GM12872 (cell line): ENCODE results near the gene NAV2.

Experiments used
- TF ChIP-seq, protein P1 (sequence below): IDR thresholded peaks from 3 replicates; pipeline ENCODE4 v1.5.1; 2011; ENCODE audit warnings: low read depth, mild to moderate bottlenecking, low read length, moderate library complexity; ENCODE audit not compliant: insufficient read depth

NAV2 gene

DNA sequence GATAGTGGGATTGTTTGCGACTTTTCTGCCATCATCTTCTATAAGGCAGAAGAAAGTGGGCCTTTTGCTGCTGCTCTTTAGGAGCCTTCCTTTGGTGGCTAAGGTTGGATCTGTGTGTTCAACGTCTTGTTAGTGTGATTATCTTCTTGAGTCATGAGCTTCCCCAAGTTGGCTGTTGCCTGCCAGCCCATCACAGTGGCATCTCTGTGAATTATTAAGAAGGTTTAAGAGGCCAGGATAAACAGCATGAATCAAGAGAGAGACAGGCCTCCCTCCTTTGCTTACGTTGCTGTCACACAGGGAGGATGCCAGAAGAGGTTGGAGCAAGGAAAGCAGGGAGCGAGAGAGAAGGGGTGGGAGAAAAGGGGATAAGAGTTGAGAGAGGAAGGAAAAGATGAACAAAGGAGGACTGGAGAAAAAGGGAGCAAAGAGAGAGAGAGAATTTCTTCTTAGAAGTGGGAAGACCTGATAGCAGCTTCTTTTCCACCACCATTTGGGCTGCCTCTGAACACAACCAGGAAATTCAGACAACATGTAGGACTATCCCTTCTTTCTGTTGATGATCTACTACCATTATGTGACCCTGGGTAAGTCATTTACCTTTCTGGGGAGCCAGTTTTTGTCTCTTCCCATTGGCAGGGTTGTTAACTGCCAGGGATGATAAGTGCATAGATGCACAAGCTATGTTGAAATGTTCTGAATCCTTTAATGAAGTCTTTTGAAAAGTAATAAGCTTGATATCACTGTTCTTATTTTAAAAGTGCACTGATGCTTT, 126.5 kb downstream of the NAV2 start:
- TF ChIP-seq, protein P1, sequence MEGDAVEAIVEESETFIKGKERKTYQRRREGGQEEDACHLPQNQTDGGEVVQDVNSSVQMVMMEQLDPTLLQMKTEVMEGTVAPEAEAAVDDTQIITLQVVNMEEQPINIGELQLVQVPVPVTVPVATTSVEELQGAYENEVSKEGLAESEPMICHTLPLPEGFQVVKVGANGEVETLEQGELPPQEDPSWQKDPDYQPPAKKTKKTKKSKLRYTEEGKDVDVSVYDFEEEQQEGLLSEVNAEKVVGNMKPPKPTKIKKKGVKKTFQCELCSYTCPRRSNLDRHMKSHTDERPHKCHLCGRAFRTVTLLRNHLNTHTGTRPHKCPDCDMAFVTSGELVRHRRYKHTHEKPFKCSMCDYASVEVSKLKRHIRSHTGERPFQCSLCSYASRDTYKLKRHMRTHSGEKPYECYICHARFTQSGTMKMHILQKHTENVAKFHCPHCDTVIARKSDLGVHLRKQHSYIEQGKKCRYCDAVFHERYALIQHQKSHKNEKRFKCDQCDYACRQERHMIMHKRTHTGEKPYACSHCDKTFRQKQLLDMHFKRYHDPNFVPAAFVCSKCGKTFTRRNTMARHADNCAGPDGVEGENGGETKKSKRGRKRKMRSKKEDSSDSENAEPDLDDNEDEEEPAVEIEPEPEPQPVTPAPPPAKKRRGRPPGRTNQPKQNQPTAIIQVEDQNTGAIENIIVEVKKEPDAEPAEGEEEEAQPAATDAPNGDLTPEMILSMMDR: no peak

DNA sequence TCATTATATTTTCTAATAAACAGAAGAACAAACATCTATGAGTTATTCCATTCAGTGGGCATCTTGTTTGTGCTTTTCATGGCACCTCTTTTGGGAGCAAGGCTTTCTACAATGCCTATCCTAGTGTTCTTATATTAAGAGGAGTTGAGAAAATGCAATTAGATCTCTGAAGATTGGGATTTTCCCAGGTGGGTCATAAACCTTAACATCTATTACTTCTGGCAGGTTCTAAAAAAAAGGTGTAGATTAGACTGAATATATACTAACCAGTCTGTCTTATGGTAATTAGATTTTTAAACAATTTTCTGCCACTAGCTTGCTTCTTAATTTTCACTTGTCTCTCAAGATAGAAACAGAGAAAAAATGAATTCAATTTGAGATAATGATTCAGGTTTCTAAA, 128.3 kb downstream of the NAV2 start:
- TF ChIP-seq, protein P1: no peak

DNA sequence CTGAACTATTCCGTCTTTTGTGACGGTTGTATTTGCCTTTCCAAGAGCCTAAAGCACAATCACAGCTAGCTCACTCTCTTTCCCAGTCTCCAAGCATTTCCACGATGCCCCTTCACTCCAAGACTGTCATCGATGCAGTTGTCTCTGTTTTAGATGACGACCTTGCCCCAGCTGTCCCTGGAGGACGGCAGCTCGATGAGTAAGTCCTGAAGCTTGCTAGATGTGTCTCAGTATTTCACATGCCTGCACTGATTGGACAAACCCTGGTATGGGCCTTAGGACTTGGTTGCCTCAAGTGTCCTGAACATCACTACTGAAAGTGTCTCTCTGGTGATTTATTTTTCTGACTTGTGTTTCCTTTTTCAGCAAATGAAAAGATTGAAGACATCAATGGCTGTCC, 129.9 kb downstream of the NAV2 start:
- TF ChIP-seq, protein P1: no peak

DNA sequence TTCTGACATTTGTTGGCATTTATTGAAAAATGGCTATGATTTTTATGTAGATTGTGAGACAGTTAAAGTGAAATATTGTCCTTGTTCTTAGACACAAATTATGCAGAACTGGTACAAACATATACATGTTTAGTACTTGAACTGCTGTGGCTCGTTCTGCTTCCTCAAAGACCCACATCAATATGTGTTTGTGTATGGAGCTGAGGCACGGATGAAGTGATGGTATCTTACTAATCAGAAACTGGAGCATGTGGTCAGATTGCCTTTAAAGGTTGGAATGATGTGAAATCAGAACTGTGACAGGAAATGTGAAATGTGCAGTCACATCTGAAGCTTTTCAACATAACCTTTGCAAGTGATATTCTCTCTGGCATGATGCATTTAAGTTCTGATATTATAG, 130.4 kb downstream of the NAV2 start:
- TF ChIP-seq, protein P1: no peak

DNA sequence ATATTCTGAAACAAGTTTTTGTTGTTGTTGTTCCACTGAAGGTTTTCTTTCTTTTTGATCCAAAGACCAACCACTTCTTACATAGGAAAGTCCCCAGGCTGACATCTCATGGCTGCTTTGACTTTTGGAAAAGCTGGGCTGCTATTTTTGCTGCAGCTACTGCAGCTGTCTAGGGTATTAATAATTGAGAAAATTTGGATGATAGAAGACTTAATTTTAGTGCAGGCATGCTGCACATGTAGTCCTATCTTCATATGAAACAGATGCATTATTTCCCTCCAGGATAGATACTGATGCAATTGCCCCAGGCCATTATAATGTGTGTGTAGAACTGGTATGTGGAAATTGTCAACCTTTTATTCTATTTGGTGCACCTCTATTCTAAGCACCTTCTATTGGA, 131.4 kb downstream of the NAV2 start:
- TF ChIP-seq, protein P1: no peak

DNA sequence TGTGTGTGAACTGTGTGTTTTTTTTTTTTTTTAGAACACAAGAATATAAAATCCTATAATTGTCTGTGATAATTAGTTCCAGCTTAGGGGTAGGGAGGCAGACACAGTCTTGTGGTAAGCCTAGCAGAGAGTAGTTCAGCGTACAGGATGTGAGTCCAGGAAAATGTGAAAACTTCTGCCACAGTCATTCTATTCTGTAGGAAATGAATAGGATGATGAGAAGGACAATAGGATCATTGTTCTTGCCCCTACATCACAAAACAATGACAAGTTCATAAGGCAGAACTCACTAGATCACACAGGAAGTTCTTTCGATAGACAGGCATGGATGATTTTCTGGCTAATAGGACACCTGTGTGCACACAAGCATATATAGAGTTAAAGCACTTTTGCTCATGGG, 132.2 kb downstream of the NAV2 start:
- TF ChIP-seq, protein P1: no peak

DNA sequence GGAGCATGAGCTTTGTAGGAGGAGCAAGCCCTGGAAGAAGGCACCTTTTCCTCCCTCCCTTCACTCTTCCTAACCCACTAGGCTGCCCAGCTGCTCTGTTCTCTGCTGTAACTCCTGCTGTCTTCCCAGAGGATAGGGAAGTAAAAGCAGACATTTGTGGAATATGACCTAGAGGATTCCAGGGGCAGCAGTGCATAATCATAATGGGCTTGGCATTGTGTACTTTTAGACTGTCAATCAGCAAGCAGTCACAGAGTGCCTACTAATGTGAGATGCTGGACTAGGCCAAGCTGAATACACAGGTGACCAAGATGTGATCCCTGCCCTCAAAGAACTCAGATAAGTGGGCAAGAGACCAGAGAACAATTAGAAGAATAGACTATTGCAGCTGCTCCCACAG, 133.0 kb downstream of the NAV2 start:
- TF ChIP-seq, protein P1: no peak
